ENCODE results near the gene DIP2A. TPM values are rescaled to one million over a fixed set of nuclear protein-coding genes. Genes with fewer than 3 reads are reported as not detected.
"Not testable (repeated sequence)": the region's sequence is repeated elsewhere in the genome, so short reads cannot be mapped to it uniquely, and the experiment has no call there.

The DIP2A gene
- polyA plus RNA-seq, 1 donor (not counting 4 experiments of a cell fraction or from before 2014, with no cell fraction given): 41.6 TPM

DNA sequence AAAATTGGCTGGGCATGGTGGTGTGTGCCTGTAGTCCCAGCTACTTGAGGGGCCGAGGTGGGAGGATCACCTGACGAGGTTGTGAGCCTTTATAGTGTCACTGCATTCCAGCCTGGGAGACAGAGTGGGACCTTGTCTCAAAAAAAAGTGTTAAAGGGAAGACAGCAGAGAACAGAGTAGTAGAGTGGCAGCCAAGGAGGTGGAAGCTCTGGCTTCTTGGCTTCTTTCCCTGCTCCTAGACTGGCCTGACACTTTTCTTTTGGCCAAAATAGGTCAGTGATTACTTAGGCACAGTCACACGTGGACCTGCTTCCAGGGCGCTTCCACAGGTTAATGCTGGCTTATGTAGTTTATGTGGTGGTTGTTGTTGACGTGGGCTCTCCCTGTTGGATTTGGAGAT lies 3.2 kb downstream of the DIP2A start:
- Histone ChIP-seq H3K4me2 (ENCODE audit: control insufficient read depth, extremely low read depth, insufficient read depth, low read depth, low read length) (no peak overlapping the region), H3K27me3 (ENCODE audit: control insufficient read depth, extremely low read depth, insufficient read depth, low read length) (no peaks in the 10 kb centered on the region), H3K4me1 (ENCODE audit: control insufficient read depth, extremely low read depth, insufficient read depth, low read length) (peaks cover 15% of the 10 kb centered on the region), H3K79me2 (ENCODE audit: control insufficient read depth, insufficient read depth, low read length) (peaks cover 77% of the 10 kb centered on the region), H3K27ac (ENCODE audit: control insufficient read depth, insufficient read depth, low read length) (no peak overlapping the region), H3K9me1 (ENCODE audit: control insufficient read depth, extremely low read depth, insufficient read depth, low read length) (peaks cover 2% of the 10 kb centered on the region), H3K9ac (ENCODE audit: control insufficient read depth, extremely low read depth, insufficient read depth, low read length) (no peak overlapping the region), H3K36me3 (ENCODE audit: control insufficient read depth in 2 of 2, extremely low read depth in 1 of 2, insufficient read depth in 2 of 2, low read length in 2 of 2) (peaks cover 3 to 4% of the 10 kb centered on the region in 2 experiments), H3K9me3 (ENCODE audit: control insufficient read depth, low read depth, low read length) (no peaks in the 10 kb centered on the region), H3K4me3 (ENCODE audit: control insufficient read depth in 2 of 3, extremely low read depth in 1 of 3, insufficient read depth in 2 of 3, low read depth in 1 of 3, low read length in 3 of 3) (no peak overlapping the region), H4K20me1 (ENCODE audit: control insufficient read depth, extremely low read depth, insufficient read depth, low read length) (peaks cover 4% of the 10 kb centered on the region), H2AFZ (ENCODE audit: control insufficient read depth, low read length) (no peak overlapping the region)
- no peak for FAIRE-seq
- TF ChIP-seq EZH2 (IDR thresholded peaks at IDR 0.05; ENCODE audit: low read length): no peak
- TF ChIP-seq, protein P1, sequence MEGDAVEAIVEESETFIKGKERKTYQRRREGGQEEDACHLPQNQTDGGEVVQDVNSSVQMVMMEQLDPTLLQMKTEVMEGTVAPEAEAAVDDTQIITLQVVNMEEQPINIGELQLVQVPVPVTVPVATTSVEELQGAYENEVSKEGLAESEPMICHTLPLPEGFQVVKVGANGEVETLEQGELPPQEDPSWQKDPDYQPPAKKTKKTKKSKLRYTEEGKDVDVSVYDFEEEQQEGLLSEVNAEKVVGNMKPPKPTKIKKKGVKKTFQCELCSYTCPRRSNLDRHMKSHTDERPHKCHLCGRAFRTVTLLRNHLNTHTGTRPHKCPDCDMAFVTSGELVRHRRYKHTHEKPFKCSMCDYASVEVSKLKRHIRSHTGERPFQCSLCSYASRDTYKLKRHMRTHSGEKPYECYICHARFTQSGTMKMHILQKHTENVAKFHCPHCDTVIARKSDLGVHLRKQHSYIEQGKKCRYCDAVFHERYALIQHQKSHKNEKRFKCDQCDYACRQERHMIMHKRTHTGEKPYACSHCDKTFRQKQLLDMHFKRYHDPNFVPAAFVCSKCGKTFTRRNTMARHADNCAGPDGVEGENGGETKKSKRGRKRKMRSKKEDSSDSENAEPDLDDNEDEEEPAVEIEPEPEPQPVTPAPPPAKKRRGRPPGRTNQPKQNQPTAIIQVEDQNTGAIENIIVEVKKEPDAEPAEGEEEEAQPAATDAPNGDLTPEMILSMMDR (optimal IDR thresholded peaks at IDR 0.05 in 1 of 3, IDR thresholded peaks at IDR 0.05 in 1 of 3, conservative IDR thresholded peaks at IDR 0.05 in 1 of 3; ENCODE audit: extremely low read depth in 1 of 3, insufficient read depth in 2 of 3, low read length in 3 of 3): no peak
- dilution Hi-C loops (cut with MboI; ENCODE audit: extremely low pct_ligation_motif_present, low sequenced_read_pairs): no loop called here
- DNase-seq (ENCODE audit: low read depth, low spot score): no peak

DNA sequence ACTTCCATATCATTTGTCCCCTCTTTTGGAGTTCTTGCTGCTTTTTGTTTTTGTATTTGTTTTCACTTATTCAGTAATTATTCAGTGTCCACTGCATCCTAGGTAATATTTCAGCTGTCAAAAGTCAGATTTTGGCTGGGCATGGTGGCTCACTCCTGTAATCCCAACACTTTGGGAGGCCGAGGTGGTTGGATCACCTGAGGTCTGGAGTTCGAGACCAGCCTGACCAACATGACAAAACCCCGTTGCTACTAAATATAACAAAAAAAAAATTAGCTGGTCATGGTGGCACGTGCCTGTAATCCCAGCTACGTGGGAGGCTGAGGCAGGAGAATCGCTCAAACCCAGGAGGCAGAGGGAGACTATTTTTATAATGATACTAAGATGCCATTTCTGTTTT lies 6.5 kb downstream of the DIP2A start:
- H3K4me3 ChIP-seq (ENCODE audit: control insufficient read depth in 2 of 3, extremely low read depth in 1 of 3, insufficient read depth in 2 of 3, low read depth in 1 of 3, low read length in 3 of 3); H3K4me1 ChIP-seq (ENCODE audit: control insufficient read depth, extremely low read depth, insufficient read depth, low read length); FAIRE-seq; DNase-seq (ENCODE audit: low read depth, low spot score); H2AFZ ChIP-seq (ENCODE audit: control insufficient read depth, low read length); dilution Hi-C loops (cut with MboI; ENCODE audit: extremely low pct_ligation_motif_present, low sequenced_read_pairs); H3K27ac ChIP-seq (ENCODE audit: control insufficient read depth, insufficient read depth, low read length); H3K27me3 ChIP-seq (ENCODE audit: control insufficient read depth, extremely low read depth, insufficient read depth, low read length); H3K9me3 ChIP-seq (ENCODE audit: control insufficient read depth, low read depth, low read length); H4K20me1 ChIP-seq (ENCODE audit: control insufficient read depth, extremely low read depth, insufficient read depth, low read length); H3K9me1 ChIP-seq (ENCODE audit: control insufficient read depth, extremely low read depth, insufficient read depth, low read length); H3K4me2 ChIP-seq (ENCODE audit: control insufficient read depth, extremely low read depth, insufficient read depth, low read depth, low read length); H3K9ac ChIP-seq (ENCODE audit: control insufficient read depth, extremely low read depth, insufficient read depth, low read length): not testable (repeated sequence)
- peaks cover 7 to 12% of the 10 kb centered on the region in 2 experiments for H3K36me3 ChIP-seq (ENCODE audit: control insufficient read depth in 2 of 2, extremely low read depth in 1 of 2, insufficient read depth in 2 of 2, low read length in 2 of 2)
- peaks cover 69% of the 10 kb centered on the region for H3K79me2 ChIP-seq (ENCODE audit: control insufficient read depth, insufficient read depth, low read length)

DNA sequence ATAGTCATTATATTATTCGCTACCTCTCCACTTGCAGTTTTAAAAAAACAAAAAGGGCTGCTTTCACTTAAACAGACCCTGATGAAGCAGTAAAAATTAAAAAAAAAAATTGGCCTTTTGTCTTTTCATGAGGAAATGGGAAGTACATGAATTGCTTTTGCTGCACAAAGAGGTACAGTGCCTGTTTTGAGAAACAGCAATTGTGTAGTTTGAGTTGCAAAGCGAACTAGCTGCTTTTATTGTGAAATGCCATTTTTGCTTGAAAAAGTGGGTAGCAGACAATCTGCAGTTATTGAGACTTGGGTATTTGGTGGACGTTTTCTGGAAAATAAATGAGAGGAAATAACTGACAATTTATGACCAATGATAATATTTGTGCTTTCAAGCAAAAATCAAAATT lies 7.0 kb downstream of the DIP2A start:
- Histone ChIP-seq H2AFZ (ENCODE audit: control insufficient read depth, low read length) (no peak overlapping the region), H3K79me2 (ENCODE audit: control insufficient read depth, insufficient read depth, low read length) (peaks cover 64% of the 10 kb centered on the region), H3K9me3 (ENCODE audit: control insufficient read depth, low read depth, low read length) (no peaks in the 10 kb centered on the region), H3K36me3 (ENCODE audit: control insufficient read depth in 2 of 2, extremely low read depth in 1 of 2, insufficient read depth in 2 of 2, low read length in 2 of 2) (peaks cover 7 to 12% of the 10 kb centered on the region in 2 experiments), H3K4me2 (ENCODE audit: control insufficient read depth, extremely low read depth, insufficient read depth, low read depth, low read length) (no peak overlapping the region), H3K9me1 (ENCODE audit: control insufficient read depth, extremely low read depth, insufficient read depth, low read length) (peaks cover 2% of the 10 kb centered on the region), H3K27me3 (ENCODE audit: control insufficient read depth, extremely low read depth, insufficient read depth, low read length) (no peaks in the 10 kb centered on the region), H3K9ac (ENCODE audit: control insufficient read depth, extremely low read depth, insufficient read depth, low read length) (no peak overlapping the region), H4K20me1 (ENCODE audit: control insufficient read depth, extremely low read depth, insufficient read depth, low read length) (peaks cover 6% of the 10 kb centered on the region), H3K4me1 (ENCODE audit: control insufficient read depth, extremely low read depth, insufficient read depth, low read length) (no peaks in the 10 kb centered on the region), H3K4me3 (ENCODE audit: control insufficient read depth in 2 of 3, extremely low read depth in 1 of 3, insufficient read depth in 2 of 3, low read depth in 1 of 3, low read length in 3 of 3) (no peak overlapping the region), H3K27ac (ENCODE audit: control insufficient read depth, insufficient read depth, low read length) (no peak overlapping the region)
- TF ChIP-seq, protein P1 (optimal IDR thresholded peaks at IDR 0.05 in 1 of 3, IDR thresholded peaks at IDR 0.05 in 1 of 3, conservative IDR thresholded peaks at IDR 0.05 in 1 of 3; ENCODE audit: extremely low read depth in 1 of 3, insufficient read depth in 2 of 3, low read length in 3 of 3): no peak
- TF ChIP-seq EZH2 (IDR thresholded peaks at IDR 0.05; ENCODE audit: low read length): no peak
- FAIRE-seq (no peak), DNase-seq (ENCODE audit: low read depth, low spot score) (no peak)
- dilution Hi-C loops (cut with MboI; ENCODE audit: extremely low pct_ligation_motif_present, low sequenced_read_pairs): no loop called here

Data from keratinocyte (primary cell).